Measurements from ENCODE around the gene ABLIM3.
"Not testable (repeated sequence)": the region's sequence is repeated elsewhere in the genome, so short reads cannot be mapped to it uniquely, and the experiment has no call there.

Gene ABLIM3

DNA sequence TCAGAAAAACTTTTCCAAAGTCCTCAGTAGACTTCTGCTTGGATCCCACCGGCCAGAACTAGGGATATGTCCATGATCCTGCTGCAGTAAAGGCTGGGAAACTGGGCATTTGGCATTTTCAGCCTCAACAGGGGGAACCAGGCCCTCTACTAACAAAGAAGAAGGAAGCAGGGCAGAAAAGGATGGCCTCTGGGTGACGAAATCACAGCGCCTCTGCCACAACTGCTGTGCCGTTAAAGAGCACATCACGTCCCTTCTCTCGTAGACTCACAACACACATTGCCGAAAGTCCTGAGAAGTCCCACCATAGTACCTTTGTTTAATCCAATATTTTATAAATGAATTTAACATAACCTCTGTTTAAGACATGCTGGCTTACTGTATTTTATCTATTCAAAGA lies 120.0 kb downstream of the ABLIM3 start:
- DNase-seq: no peak

GRCh38 chr5:149262315-149262714 lies 121.0 kb downstream of the ABLIM3 start:
- no peak for DNase-seq

DNA sequence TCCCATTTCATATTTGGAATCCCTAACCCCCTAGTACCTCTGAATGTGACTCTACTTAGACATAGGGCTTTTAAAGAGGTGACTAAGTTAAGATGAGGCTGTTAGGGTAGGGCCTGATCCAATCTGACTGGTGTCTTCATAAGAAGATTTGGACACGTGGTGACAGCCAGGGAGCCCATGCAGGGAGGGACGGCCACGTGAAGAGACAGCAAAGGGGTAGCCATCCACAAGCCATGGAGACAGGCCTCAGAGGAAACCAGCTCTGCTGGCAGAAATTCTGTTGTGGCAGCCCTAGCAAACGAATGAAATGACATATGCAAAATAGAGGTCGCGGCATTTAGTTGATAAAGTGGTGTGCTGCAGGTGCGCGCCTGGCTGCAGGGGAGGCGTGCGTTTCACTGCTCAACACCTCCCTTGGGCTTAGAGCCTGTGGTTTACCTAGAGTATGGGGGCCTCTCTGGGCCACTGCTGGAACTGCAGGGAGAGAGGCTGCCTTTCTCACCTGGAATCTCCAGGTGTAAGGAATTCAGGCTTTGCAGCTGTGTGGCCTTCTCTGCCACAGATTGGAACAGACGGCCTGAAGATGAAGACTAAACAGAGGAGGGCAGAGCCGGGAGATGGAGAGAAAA lies 123.3 kb downstream of the ABLIM3 start:
- peak; percentile 23 to 44 (median 29) for DNase-seq

DNA sequence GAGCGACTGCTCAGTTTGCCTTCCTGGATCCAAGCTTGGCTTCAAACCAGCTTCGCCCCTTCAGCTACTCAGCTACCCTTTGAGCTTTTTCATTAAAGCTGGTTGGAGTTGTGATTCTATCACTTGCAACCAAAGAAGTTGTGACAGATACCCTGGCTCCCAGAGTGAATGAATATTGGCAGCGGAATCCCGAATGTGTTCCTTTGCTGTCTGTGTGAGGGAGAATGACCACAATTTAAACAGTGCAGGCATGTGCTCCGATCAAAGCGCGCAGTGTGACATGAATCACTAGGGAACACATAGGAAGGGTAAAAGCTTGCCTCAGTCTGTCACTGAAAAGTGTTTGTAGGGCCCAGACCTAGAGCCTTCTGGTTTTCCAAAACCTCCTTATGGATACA lies 123.8 kb downstream of the ABLIM3 start:
- no peak for DNase-seq

DNA sequence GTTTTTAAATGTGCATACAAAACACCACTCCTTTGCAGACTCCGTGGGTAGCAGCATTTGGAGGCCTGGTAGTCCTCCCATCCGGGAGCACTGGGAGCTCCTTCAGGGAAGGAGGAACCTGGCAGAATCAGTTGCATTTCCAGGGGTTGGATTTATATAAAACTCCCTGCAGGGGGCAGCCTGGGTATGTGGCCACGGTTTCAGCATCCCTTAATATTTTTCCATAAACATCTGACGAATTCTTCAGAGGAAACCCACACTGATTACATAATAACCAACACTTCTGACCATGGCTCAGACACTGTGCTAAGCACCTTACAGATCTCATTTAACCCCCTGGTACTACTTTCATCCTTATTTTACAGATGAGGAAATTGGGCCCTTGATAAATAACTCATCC lies 124.3 kb downstream of the ABLIM3 start:
- no peak for DNase-seq

DNA sequence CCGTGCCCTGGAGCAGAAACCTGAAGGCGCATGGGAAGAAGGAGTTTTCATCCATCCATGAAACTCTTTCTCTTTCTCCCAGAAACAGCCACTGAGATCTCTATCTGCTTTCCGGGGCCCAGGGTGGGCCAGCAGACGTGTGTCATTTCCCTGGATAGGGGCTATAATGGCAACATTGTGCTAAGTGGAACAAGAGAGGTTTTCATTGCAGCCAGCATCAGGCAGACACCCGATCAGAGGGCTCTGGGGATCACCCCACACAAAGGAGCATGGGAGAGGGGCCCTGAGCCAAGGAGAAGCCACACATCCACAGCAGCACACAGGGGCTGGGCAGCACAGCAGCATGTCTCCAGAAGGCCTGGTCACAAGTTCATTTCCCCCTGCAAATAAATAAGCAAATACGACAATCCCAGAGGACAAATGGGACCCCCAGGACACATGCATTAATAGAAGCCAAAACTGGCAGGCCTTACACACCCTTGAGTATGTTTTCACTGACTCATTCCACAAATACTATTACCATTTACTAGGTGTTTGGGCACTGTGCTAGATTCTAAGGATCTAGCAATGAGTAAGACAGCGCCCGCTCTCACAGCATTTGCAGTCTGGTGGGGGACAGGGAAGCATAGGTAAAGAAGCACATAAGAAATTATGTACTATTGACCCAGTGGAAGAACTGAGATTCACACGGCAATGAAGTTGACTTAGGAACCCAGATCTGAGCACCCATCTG lies 126.1 kb downstream of the ABLIM3 start:
- no peak for DNase-seq

DNA sequence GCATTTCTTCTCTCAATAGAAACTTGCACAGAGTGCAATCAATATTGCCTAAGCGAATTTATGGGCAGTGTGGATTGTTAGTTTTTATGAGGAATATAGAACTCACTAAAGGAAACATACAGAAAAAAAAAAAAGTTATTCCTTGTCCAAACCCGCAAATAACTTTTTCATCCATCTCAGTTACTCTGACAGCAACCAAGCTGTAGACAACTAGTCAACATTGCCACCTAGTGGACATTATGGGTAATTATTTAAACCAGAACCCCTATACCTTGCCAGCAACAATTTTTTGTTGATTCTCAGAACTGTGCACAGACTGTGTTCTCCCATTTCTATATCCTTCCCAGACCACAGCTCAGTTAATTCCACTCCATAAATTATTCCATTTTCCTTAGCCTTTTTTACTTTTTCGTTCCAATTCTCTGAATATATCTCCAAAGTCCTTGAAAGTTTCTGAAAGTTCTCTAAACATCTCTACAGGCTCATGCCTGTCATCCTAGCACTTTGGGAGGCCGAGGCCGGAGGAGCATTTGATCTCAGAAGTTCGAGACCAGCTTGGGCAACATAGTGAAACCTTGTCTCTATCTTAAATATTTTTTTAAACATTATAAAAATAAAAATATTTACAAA lies 127.8 kb downstream of the ABLIM3 start:
- peak in 1 of 5 donors; percentile 42 for DNase-seq

GRCh38 chr5:149271195-149271715 lies 130.0 kb downstream of the ABLIM3 start:
- no peak for DNase-seq

- DNase-seq: no peak
Observed at GRCh38 chr5:149271716-149272563, 130.6 kb downstream of the ABLIM3 start, which contains the start of gene AFAP1L1. Gene AFAP1L1, plus strand, starts transcription at chr5:149271859. Its CDS starts 110 bp downstream, at chr5:149271969.

GRCh38 chr5:149272781-149273180 lies 131.5 kb downstream of the ABLIM3 start:
- not testable (repeated sequence) for DNase-seq

GRCh38 chr5:149273237-149273636 lies 131.9 kb downstream of the ABLIM3 start:
- no peak for DNase-seq

DNA sequence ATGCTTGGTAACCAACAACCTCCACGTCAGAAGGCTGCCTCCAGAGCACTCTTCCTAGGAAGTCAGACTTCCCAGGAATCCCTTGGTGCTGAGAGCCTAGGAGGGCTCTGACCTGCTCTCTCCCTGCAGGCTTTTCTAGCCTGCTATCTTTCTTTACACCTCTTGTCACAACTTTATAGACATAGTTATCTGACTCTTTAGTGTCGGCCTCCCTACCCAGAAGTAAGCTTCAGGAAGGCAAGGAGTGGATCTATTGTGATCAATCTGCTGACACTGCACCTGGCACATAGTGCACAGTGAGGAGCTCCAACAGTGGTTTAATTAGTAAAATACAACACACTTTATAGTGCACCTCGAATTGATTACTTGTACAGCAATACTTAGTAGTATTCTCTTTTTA lies 132.7 kb downstream of the ABLIM3 start:
- no peak for DNase-seq

- DNase-seq: no peak
Observed at GRCh38 chr5:149274939-149275338, 133.6 kb downstream of the ABLIM3 start.

GRCh38 chr5:149277801-149278200 lies 136.5 kb downstream of the ABLIM3 start:
- DNase-seq: no peak

- DNase-seq: no peak
Observed at GRCh38 chr5:149278451-149279210, 137.3 kb downstream of the ABLIM3 start.

GRCh38 chr5:149279661-149280060 lies 138.4 kb downstream of the ABLIM3 start:
- DNase-seq: no peak

DNA sequence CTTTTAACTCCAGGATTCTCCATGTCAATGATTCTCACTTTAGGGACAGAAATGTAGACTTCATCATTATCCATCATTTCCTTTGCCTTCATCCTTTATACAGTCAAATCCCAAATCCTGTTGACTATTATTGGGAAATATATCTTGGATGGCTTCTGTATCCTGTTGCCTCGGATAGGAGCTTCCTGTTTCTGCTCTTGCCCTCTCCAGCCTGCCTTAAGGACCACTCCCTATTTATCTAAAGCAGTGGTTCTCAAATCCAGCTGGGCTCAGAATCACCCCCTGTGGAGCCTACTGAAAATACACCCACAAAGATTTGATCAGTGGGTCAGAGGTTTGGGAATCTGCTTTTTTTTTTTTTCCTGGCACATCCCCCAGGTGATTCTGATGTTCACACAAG lies 138.8 kb downstream of the ABLIM3 start:
- DNase-seq: no peak

- DNase-seq: no peak
Observed at GRCh38 chr5:149280802-149281201, 139.5 kb downstream of the ABLIM3 start.

DNA sequence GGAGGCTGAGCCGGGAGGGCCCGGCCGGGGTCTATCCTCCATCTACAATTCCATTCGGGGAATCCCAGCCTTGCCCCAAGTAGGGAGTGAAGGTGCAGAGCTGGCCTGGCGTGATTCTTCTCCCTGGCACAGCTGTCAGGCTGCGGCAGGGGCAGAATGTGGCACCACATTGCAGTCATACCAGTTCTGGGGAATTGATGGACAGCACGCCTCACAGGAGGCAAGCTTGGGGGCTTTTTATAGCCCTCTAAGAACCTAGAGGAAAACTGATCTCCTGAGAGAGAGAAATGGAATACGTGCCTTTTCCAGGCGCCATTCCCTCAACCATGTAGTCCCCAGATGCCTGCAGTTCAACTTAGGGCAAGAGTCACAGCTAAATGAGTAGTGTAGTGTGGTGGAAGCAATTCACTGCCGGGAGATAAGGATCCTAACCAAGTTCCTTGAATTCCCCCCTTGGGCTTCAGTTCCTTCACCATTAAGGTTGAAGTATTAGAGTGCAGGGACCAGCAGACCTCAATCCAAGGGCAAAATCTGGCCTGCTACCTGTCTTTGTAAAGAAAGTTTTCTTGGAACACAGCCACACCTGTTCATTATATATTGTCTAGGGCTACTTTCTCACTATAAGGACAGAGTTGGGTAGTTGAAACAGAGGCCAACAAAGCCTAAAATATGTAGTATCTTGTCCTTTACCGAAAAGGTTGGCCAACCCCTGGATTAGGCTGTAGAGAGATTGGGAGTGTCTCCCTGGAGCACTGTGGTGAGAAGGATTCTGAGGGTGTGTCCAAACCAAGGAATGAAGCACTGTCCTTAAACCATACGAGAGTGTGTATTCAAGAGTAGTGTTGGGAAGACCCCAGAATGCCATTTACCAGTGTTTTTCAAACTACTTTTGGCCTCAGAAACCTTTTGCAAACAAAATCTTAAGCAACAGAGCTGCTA lies 141.0 kb downstream of the ABLIM3 start:
- no peak for DNase-seq

DNA sequence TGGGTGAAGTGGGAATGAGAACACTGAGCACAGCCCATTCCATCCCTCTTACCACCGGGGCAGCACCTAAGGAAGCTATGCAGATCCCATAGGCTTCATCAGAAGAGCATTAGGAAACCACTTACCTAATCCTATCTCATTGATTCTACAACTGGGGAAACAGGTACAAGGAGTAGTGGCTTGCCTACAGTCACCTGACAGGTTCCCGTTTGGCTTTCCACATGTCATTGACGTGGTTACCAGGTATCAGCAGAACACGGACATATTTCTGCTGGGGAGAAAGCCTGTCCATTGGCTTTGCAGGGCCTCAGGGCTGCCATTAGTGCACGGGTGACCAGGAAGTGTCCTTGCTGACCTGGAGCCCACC lies 141.7 kb downstream of the ABLIM3 start:
- no peak for DNase-seq

Measured in T-helper 1 cell (primary cell).